Hematopoietic multipotent progenitor cell treated with erythropoietin and hydrocortisone succinate and interleukin-3 and kit ligand, for 8 days (in vitro differentiated cells): ENCODE results near the gene SLCO3A1.

Source experiments
- DNase-seq: peaks from one replicate; pipeline ENCODE4 v3.0.0-alpha.2; 2015

SLCO3A1 gene

DNA sequence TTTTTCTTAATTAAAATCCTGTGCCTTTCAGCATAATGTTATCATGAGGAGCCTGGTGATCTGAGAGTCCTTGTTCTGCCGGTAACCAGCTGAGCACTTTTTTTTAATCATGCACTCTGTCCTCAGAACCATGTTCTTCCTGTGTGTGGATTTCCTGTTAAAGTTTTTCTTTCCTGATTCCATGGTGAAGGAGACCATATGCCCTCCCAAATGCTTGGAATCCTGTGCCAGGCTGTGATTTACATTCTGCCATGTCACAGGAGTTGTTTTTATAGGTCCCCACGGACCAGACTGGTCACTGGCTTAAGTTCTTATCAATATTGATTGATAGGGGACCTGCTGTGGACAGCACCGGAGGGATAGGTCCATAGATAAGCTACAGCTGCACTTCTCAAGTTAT lies 257.8 kb downstream of the SLCO3A1 start:
- no peak for DNase-seq

GRCh38 chr15:92111751-92112150 lies 258.2 kb downstream of the SLCO3A1 start:
- no peak for DNase-seq

GRCh38 chr15:92112180-92112579 lies 258.7 kb downstream of the SLCO3A1 start:
- DNase-seq: no peak

GRCh38 chr15:92112711-92113110 lies 259.2 kb downstream of the SLCO3A1 start:
- DNase-seq: no peak

- no peak for DNase-seq
These were observed 260.3 kb downstream of the SLCO3A1 start for GRCh38 chr15:92113832-92114231.

GRCh38 chr15:92115834-92116233 lies 262.3 kb downstream of the SLCO3A1 start:
- DNase-seq: no peak

GRCh38 chr15:92116330-92116729 lies 262.8 kb downstream of the SLCO3A1 start:
- no peak for DNase-seq

GRCh38 chr15:92117261-92117731 lies 263.8 kb downstream of the SLCO3A1 start:
- no peak for DNase-seq

DNA sequence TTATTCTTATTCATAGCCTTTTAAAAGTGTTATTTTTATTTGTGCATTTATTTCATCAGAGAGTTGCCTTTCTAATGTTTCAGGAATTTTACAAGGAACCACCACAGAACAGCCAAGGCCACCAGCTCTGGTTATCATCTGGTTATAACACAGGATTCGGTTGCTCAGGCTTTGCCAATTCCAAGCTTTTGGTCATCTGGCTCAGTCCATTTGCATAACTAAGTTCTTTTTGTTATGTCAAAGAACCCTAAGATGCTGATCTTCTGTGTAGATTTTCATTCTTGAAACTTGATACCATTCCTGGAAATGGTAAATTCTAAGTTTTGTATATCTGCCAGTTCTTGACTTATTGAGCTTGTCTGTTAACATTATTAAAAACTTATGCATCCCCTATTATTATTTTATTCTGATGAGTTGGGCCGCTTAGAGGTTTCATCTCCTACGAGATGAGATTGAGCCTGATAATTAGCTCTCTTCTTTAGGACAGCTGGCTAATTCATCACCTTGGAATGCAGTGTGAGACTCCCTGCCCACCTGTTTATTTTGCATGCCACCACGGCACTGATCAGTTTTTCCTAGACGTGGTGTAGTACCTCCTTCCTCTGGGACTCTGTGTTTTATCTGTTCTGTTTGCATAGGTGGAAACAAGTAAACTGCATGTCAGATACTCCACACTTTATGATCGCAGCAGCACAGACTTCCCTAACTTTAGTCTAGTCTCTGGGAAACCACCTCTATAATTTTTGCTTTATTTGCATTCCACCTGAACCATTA lies 264.8 kb downstream of the SLCO3A1 start:
- no peak for DNase-seq

DNA sequence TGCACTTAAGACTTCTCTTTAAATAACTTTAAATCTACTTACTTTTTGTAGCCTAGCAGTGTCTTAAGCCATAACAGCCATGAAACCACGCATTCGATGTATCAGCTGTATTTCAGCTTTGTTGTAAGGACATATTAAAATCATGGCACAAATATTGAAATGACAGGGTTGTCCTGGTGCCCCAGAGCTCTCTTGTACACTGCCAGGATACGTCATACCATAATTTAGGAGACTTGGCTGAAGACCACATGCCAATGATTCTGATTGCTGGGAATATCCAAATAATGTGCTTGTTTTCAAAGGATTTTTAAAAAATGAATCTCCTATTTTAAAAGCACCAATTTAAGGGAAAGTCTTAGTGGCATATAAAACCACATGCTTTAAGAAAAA lies 265.4 kb downstream of the SLCO3A1 start:
- no peak for DNase-seq

- no peak for DNase-seq
These were observed 266.7 kb downstream of the SLCO3A1 start for GRCh38 chr15:92120094-92120795.

DNA sequence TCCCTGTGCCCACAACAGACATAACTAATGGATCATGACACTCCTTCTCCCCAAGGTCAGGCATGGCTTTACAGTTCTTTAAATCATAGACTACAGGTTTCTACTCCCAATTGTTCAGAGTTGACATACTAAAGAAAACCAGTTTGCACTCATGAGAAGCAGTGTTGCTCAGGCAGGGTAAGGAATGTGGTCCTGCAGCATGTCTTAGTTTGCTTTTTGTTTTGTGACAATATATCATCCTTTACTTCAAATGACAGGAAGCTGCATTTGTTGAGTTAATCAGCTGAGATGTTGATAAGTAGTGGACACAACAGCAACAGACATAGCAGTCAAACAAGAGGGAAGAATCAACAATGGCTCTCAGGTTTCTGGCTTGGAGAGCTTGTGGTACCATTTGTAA lies 267.5 kb downstream of the SLCO3A1 start:
- no peak for DNase-seq

GRCh38 chr15:92122259-92122658 lies 268.8 kb downstream of the SLCO3A1 start:
- no peak for DNase-seq

DNA sequence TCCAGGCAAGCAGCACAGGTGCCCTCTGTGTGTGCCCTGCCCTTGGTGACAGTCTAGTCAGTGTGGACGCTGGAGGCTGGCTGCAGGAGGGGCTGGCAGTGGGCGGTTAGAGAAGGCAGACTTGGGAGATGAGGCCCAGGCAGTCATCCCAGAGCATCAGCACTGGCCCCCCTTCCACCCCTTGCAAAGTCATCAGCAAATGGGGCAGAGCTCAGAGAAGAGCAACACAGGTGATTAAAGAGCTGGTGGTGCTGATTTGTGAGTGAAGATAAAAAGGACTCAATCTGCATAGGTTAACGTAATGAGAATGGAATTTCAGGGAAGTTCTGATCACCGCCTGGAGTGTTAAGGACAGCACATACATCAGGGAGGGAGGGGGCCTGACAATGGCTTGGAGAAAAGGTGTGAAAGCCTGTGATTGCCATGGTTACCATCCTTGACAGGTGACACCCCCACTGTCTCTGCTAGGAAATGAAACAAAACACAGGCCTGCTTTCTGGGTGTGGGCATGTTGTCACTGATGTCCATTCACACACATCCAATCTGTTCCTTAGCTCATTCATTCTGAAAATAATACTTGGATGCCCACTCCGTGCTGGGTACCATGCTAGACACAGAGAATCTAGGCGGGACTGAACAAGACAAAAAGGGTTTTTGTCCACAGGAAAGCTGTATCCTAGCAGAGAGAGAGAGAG lies 270.6 kb downstream of the SLCO3A1 start:
- no peak for DNase-seq

DNA sequence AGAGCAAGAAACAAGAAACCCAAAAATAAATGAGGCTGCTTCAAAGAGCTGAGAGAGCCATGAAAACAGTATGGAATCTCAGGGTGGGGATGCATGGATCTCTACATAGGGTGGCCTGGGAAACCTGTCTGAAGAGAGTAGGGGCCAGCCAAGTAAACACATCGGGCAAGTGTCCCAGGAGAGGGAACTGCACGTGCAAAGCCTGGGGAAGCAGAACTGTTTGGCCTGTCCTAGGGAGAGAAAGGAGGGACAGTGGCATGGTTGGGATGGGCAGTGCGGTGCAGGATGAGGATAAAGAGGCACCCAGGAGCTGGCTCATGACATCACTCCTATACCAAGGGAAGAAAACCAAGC lies 271.1 kb downstream of the SLCO3A1 start:
- no peak for DNase-seq

GRCh38 chr15:92128788-92129187 lies 275.3 kb downstream of the SLCO3A1 start:
- DNase-seq: no peak

DNA sequence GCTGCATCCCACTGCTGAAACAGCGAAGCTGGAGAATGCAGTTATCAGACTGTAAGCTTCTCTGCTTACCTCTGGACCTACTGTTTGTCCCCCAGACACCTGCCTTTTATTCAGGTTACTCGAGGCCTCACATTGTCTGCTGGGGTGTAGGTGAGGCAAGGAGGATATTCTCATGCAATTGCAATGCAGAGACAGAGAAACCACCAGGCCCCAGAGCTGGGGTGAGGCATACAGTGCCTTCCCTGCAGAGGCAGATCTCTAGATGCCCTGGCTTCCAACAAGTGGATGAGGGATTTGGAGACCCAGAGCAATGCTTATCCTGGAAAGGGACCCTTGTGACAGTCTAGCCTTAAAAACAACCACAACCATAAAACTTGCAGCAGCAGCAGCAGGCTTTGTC lies 276.7 kb downstream of the SLCO3A1 start:
- no peak for DNase-seq

DNA sequence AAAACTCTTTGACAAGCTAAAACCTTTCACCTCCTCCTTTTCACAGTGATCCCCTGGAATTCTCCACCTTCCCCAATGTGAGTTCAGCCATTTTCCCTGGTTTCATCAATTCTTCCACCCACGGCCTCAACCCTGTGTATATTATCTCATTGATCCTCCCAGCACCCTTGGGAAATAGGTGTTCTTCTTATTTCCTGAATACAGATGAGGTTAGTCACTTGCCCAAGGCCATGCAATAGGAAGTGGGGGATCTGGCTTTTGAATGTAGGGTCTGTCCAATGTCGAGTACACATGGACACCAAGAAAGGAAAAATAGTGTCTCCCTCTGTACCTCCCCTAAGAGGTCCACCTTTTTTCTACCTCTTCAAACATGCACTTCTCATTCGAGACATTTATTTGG lies 277.4 kb downstream of the SLCO3A1 start:
- DNase-seq: no peak

- DNase-seq: no peak
These were observed 279.7 kb downstream of the SLCO3A1 start for GRCh38 chr15:92132982-92133755.

DNA sequence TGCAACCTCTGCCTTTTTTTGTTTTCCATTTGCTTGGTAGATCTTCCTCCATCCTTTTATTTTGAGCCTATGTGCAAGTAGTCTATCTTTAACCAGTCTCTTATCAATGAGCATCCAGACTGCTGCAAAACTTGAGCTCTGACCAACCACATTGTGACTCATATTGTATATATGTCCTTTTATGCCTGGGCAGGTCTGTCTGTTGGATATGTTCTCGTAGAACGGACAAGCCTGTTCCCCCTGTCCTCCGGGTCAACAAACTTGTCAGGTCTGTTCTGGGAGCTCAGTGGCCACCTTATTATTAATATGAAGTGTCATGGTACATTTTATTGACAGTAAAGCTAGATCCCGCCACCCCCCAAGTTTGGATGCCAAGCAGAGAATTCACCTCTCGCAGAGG lies 287.3 kb downstream of the SLCO3A1 start:
- peak; percentile 23 for DNase-seq

- no peak for DNase-seq
These were observed 288.1 kb downstream of the SLCO3A1 start for GRCh38 chr15:92141607-92142006.

DNA sequence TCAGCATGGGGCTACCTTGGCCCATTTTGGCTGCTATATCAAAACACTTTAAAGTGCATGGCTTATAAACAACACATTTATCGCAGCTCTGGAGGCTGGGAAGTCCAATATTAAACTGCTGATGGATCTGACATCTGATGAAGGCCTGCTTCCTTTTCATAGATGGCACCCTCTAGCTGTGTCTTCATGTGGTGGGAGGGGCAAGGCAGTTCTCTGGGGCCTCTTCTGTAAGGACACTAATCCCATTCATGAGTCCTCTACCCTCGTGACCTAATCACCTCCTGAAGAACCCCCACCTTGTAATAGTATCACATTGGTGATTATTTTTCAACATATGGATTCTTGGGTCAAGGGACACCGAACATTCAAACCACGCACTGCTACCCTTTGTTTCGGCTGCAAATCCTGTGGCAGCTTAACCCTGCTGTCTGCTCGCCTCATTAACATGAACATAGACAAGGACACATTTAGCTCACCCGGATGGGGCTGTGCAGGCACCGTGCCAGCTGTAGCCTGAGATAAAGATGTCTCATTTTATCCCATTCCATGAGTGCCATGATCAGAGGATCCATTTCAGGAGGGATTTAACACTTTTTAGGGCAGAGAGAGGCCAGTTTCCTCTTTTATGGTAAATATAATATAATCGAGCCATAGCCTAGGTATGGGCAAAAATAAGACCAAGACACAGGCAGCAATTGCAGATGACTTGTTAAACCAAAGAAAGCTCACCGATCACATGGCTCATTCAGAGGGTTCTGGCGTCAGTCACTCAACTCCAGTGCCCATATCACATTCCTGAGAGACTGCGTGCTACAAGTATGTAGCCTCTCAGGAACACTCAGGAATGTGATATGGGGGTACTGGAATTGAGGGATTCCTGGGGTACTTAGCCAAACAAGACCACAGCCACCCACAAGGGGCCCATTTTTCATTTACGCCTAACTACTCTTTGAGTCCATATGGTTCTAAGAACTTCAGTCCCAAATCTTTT lies 289.0 kb downstream of the SLCO3A1 start:
- no peak for DNase-seq
